Renal cortex interstitium (tissue), 15 donors: Measurements from ENCODE around the gene TRPC5OS. TPM values are rescaled to one million over a fixed set of nuclear protein-coding genes. Genes with fewer than 3 reads are reported as not detected.

Experiments used
- DNase-seq, 11 donors: peaks; one replicate each; pipeline ENCODE4 v3.0.0-alpha.2; 2013; ENCODE audit warnings: low read depth in 9 of 11, low spot score in 4 of 11; ENCODE audit errors: extremely low read depth in 1 of 11
- long read RNA-seq, 16 experiments: transcript quantifications; one replicate each; lab custom pipeline, GENCODE V29; 2026
- polyA plus RNA-seq, 3 donors: library from polyadenylated mRNA; unstranded; fragments of 120-200 nt; gene quantifications; one replicate each; pipeline ENCODE4 v1.2.1, GENCODE V29; 2013; ENCODE audit not compliant: insufficient read length in 3 of 3

The TRPC5OS gene
- polyA plus RNA-seq: under 1 TPM; 0.06 to 0.17 (median 0.14) TPM
- long read RNA-seq, donor 1: 0 reads
- long read RNA-seq, donor 2: 0 reads
- long read RNA-seq, donor 3: 0 reads
- long read RNA-seq, donor 4: 0 reads
- long read RNA-seq, donor 5: 0 reads
- long read RNA-seq, donor 6: 0 reads
- long read RNA-seq, donor 7: 0 reads
- long read RNA-seq, donor 8: 0 reads
- long read RNA-seq, donor 9: 0 reads
- long read RNA-seq, donor 10: 0 reads
- long read RNA-seq, donor 11: 0 reads
- long read RNA-seq, donor 12: 0 reads
- long read RNA-seq, donor 13: 0 reads
- long read RNA-seq, donor 14: 0 reads
- long read RNA-seq, donor 15: 0 reads
- long read RNA-seq, donor 16: 0 reads

DNA sequence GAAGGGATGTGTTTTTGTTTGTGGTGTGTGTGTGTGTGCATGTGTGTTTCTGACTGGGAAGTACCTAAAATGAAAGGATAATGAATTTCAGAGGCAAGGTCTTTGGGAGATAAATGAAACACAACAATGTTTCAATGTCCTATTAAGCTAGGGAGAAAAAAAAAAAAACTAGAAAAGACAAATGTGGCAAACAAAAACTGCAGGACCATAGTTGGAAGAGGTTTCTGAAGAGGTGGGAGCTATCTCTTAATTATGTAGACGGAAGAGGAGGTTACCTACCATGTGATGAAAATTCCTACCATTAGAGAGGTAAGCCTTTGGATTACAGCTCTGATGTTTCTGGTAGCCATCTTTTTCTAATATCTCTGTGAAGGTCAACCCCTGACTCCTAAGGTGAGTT, at the start of gene TRPC5OS:
TRPC5OS (plus strand) TSS at position 301 of the 400 bp plus-strand sequence. CDS start 25,669 bp downstream, outside the sequence.
- DNase-seq: no peak

DNA sequence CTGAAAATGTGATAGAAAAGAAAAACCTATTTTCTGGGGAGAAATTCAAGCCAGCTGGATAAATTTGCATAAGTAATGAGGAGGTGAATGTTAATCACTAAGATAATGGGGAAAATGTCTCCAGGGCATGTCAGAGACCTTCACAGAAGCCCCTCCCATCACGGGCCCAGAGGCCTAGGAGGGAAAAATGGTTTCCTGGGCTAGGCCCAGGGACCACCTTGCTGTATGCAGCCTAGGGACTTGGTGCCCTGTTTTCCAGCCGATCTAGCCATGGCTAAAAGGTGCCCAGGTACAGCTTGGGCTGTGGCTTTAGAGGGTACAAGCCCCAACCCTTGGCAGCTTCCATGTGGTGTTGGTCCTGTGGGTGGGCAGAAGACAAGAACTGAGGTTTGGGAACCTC, 46.6 kb upstream of the TRPC5OS start:
- no peak for DNase-seq

DNA sequence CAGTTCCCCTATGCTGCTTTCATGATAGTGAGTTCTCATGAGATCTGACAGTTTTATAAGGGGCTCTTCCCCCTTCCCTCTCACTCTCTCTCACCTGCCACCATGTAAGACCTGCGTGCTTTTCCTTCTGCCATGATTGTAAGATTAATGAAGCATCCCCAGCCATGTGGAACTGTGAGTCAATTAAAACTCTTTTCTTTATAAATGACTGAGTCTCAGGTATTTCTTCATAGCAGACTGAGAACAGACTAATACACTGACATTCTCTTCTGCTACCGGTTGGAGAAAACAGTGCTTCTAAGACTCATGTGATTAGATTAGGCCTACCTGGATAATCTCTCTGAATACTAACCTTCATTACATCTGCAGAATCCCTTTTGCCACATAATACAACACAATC, 45.4 kb upstream of the TRPC5OS start:
- peak in 3 of 11 donors; percentile 4 to 30 (median 12) for DNase-seq

DNA sequence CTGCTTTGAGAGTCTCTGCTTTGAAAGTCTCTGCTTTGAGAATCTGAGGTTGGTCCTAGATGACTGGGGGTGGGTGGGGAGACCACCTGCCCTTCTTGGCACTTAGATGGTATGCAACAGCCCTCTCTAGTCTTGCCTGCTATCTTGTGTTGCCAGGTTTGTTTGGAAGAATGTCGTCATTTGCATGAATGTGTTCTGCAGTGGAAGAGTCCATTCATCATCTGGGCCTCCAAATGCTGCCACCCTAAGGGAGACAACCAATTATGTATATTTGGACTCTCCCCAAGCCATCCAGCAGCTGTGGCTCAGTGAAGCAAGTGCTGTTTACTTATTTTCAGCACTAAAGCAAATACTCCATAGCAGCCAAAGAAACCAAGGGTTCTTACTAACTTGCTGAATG, 44.6 kb upstream of the TRPC5OS start:
- DNase-seq: no peak

DNA sequence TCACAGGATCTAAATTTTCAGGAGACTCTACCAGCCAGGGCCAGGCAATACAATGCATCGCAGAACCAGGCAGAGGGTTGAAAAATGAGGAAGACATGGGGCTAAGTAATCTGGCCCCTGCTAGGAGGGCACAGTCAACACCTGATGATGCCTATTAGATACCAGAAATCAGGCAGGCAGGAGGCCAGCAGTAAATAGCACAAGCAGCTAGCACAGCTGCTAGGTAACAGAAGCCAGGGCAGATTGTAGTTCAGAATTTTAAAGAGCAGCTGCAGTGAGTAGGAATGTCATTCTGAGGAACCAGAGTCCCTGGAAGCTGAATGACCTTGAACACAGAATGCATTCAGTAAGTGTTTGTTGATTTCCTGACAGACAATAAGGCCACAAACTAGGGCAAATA, 38.8 kb upstream of the TRPC5OS start:
- DNase-seq: no peak

DNA sequence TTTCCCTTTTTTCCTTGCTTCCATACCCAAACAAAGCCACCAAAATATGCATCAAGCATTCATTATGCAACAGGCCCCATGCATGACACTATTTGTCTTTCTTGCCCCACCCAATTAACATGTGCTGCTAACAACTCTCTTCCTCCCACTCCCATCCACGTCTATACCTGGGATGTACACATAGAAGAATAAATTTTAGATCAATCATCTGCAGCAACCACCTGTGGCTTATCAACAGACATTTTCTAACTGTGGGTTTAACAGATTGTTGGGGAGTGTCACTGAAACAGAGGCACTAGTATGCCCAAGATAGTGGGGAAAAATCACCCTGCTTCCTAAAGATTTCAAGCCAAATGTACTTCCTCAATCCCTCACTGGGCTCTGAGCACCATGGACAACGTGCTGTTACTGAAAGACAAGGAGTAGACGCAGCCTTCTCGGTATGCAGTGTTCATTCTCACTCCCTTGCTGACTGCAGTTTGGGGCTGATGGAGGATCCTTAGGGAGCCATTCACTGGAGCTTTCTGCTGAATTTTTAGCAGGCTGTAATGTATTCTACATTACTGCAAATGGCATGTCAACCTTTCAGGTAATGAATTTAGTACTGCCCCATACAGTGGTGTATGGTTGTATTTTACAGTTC, 28.4 kb upstream of the TRPC5OS start:
- DNase-seq: no peak

DNA sequence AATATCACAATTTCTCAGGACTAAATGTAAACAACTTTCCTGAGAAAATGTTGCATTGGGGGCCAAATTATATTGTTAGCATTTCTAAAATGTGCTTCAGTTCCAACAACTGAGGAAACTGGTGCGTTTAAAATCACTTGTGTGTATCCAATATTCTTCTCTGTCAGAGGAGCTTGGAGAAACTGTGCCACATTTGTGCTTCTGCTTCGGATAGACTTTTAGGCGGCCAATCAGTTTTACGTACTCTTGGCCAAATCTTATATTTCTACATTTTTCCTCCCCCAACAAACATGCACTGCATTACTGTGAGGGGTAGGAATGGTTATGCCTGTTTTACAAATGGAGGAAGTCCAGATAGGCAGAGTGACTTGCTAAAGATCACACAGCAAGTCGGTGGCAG, 27.4 kb upstream of the TRPC5OS start:
- no peak for DNase-seq

DNA sequence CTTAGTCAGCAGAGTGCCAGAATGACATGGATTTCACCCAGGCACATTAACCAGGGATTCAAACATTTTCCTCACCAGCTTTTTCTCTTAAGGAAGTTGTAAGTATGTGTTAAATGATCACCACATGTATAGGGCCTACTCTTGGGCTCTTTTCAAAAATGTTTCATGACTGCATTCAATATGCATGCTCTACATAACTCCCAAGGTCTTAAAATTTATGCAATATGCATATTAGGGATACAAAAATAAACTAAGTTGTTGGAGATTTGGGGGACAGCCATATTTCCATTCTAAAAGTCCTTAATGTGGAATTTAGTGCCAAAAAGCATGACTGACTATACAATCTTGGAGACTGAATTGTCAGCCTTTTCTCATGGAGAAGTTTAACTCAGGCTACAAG, 25.0 kb upstream of the TRPC5OS start:
- DNase-seq: no peak

DNA sequence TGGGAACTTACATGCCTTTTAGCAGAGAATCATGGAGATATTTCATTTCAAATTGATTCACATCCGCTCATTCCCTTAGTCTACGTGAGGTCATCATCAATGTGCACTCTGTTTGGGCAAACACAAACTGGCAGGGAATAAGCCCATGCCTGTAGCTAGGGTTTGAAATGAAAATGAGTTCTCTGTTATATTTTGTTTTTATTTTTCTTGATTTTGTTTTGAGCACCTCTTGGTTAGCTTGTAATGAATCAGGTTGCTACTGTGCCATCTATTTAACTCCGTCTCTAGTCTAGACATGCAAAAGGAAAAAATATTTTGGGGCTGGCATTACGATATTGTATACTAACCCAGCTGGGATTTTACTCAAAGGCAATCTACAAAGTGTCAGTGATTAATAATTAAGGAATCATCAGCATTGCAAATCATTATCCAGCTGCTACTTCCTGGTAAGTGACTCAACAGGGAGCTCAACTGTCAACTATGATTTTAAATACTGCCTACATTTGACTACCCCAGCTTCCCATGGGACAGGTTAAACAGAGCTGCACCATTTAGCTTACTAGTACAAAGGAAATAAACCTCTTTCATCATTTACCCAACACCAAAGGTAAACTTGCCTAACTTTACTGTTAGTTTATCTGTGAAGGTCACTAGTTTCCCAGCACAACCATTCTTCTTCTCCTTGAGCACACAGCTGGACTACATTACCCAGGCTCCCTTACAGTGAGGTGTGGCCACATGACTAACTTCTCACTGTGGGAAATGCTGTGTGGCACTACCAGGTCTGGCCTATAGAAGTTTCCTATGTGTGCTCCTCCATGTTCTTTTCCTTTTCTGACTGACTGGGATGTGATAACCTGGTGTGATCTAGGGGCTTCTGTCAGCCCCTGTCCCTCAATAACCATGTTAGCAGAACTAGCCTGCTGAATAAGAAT, 21.2 kb upstream of the TRPC5OS start:
- DNase-seq: no peak

DNA sequence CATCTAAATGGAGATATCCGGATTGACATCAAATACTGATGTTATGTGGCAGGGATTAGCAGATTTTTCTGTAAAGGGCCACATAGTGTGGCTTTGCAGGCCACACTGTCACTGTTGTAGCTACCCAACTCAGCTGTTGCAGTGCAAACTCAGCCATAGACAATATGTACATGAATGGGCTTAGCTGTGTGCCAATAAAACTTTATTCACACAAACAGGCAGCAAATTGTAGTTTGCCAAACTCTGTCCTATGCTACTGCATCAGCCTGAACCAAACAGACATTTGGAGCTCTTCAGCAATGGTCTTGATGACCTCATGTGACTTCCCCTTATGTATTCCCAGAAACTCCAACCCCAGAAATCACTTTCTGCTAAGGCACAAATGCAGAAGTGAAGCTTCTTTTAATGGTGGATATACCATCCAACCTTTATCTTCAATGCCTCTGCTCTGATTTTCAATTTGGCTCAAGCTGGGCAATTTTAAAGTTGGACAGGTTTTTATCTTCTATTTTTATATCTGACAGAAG, 18.4 kb upstream of the TRPC5OS start:
- no peak for DNase-seq

DNA sequence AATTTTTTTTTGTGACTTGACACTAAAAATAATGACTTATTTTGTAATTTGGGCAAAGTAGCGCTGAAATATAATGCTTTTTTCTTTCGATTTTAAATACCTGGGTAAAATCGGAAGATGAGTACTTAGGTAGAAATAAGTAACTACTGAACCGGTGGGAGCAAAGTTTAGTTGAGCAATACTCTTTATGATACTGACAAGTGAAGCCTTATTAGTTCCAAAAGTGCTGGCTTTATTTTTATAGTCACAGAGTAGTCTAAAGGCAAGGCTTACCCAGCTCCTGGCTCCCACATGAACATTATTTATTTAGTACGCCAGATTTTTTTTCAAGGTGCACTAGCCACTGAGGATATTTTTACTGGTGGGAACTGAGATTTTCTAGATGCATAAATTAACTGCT, 14.4 kb upstream of the TRPC5OS start:
- no peak for DNase-seq

DNA sequence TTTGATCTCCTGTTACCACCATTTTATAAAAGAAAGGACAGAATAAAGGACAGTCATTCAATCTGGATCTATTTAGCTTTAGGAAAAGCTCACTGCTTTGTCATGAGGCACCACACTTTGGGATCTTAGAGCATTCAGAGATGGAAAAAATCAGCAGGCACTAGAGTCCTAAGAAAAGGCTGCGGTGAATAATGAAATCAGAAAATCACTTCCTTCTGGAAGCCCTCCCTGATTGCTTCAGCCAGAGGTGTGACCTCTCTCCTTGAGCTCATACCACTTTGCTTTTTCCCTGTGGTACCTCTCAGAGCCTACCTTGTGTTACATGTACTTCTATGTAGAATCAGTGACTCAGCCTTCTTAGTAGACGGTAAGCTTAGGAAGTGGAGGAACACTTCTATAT, 8.7 kb upstream of the TRPC5OS start:
- DNase-seq: no peak

DNA sequence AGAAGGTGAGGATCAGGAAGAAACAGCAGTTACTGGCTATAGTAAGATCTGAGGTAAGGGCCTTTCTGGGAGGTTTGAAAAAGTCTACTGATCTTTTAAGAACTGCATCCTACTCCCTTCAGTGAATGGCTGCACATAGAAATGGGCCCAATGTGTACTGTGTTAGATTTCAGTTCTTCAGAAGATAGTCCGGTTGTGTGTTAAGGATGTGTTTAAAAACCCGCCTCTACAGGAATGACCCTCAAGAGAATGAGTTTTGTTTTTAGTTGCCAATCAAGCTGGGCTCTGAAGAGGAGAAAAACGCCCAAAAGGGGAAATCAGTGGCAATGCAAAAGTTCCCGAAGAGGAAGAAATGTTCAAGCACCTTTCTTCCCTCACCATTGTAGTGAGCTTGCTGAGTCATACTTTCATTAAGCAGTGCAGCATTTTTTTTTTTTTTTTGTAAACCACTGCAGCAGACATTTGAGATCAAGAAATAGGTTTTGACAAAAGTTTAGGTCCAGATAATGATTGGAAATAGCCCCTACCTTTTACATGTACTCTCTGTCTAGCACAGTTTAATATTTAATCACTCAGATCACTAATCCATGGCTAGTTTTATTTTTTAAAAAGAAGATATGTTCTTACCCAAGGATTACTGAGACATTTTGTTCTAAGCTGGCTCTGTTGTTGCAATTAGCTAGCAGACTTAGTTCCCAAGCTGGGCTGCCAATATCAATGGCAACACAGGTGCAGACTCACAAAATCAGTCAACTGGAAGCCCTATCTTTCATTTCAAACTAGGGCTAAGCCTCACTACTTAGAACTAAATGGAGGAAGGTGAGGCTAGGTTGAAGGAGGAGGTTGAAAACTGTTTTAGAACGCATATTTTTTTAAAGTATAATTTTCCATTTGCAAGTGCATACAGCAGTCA, 7.0 kb upstream of the TRPC5OS start:
- DNase-seq: no peak

DNA sequence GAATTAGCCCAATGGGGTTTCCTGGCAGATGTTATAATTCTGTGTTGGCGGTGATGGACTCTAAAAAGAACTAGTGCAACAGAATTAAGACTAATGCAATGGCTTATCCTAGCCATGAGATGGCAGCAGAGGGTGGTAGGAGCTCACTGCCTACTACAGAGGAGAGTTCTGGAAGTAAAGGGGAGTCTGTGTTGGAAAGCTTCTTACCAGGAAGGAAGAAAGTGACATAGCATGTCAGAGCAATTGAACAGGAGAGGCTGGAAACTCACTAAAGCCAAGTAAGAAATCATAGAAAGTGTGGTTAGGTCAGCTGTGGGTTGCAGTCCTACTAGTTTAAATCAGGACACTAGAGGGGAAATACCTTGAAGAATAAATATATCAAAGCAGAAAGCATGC, 6.3 kb upstream of the TRPC5OS start:
- DNase-seq: peak; percentile 5 to 38 (median 27)

DNA sequence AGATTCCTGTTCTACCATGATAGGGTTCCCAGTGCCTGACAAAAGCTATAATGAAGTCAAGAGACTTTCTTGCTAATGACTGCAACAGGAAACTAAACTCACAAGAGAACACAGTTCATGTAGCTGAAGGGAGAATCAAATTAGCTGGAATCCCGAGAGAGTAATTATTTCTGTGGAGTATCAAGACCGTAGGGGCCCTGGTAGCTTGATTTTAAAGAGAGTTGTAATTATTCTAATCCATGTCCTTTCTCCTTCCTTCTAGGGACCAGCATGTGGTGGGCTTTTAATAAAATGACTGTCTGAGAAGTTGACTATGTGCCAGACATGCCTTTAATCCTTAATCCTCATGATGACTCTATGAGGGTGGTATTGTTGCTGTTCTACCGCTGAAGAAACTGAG, 1.7 kb upstream of the TRPC5OS start:
- DNase-seq: no peak

DNA sequence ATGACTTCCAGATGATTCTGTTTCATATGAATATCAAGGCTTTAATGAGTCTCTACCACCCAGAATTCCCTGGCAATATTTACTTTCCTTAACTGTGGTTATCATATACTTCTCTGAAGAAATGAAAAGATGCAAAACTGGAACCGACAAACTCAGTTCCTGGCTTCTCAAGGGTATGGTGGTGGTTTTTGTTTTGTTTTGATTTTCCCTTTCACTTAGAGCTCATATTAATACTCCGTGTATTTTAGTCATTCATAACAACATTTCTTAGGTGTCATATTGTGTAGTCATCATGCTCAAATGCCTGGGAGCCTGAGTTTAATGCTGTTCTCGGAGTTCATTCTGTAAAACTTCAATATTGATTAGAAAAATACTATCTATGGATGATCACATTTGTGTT, 665 bp downstream of the TRPC5OS start:
- no peak for DNase-seq

DNA sequence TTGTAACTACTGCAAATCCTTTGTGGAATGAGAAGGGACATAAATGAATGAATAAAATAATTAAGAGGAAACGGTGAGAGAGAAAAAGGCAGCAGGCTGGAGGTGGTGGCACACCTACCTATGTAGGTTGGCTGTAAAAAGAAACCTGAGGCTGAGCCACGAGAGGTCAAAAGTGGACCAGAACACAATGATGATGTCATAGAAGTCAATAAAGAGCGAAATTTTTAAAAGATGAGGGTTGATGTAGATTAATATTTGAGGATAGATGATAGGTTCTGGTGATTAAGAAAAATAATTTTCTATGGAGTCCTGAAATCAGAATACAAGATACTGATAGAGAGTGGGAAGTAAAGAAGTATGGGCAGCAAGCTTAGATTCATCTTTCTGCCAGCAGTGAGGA, 1.7 kb downstream of the TRPC5OS start:
- DNase-seq: no peak

DNA sequence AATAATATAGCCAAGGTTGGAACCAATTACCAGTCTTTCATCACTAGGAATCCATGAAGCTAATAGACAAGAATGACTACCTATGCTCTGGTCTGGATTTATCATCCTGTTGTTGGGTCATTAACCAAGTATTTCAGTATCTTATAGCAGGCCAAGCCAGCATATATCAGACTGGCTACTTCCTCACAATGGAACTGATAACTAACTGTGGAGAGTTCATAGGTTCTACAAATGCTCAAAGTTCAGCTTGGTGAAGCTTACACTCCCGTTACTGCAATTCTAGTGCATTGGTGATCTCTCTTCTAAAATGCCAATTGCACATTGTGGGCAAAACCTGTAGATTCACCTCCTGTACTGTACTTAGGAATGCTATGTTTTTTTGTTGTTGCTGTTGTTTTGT, 4.8 kb downstream of the TRPC5OS start:
- peak in 1 of 11 donors; percentile 4 for DNase-seq

DNA sequence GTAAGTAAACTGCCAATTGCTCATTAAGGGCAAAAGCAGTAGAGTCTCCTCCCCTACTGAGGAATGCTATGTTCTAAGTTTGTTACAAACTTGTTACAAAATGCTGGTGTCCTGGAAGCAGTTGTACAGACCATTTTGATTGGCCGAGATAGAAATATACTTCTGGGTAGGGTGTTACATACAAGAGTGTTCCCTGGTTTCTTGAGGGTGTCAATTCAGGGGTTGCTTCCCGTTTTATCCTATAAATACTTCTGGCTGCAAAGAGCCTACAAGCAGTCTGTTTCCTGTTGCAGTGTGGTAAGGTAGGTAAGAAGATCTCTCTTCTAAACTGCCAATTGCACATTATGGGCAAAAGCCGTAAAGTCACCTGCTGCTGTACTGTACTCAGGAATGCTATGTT, 5.7 kb downstream of the TRPC5OS start:
- no peak for DNase-seq
